ENCODE measurements around the gene KLHL1. TPM values are rescaled to one million over a fixed set of nuclear protein-coding genes. Genes with fewer than 3 reads are reported as not detected.

KLHL1 gene
- polyA plus RNA-seq, 3 donors: not detected

GRCh38 chr13:69751259-69751658, 357.0 kb downstream of the KLHL1 start:
- Histone ChIP-seq H3K9me3 (replicated peaks in 1 of 2; ENCODE audit: control insufficient read depth in 1 of 2, insufficient read depth in 1 of 2, low read length in 2 of 2) (peaks cover 7 to 8% of the 10 kb centered on the region in 2 donors), H3K27ac (ENCODE audit: low read depth in 1 of 2, low read length in 2 of 2) (no peak overlapping the region), H3K9ac (ENCODE audit: insufficient read depth, low read length, poor library complexity, severe bottlenecking) (no peak overlapping the region), H3K36me3 (replicated peaks in 1 of 2; ENCODE audit: control insufficient read depth in 1 of 2, insufficient read depth in 2 of 2, low read length in 2 of 2) (no peaks in the 10 kb centered on the region), H4K20me1 (ENCODE audit: insufficient read depth, low read length) (no peaks in the 10 kb centered on the region), H3K79me2 (ENCODE audit: insufficient read depth, low read length) (no peaks in the 10 kb centered on the region), H3K27me3 (ENCODE audit: control insufficient read depth in 2 of 2, insufficient read depth in 2 of 2, low read length in 2 of 2) (no peaks in the 10 kb centered on the region), H3K4me1 (ENCODE audit: control insufficient read depth in 1 of 2, insufficient read depth in 2 of 2, low read length in 2 of 2) (no peaks in the 10 kb centered on the region), H2AFZ (ENCODE audit: insufficient read depth, low read depth, low read length, poor library complexity, severe bottlenecking) (no peak overlapping the region), H3K4me3 (replicated peaks in 1 of 3; ENCODE audit: low read depth in 2 of 3, low read length in 3 of 3) (no peak overlapping the region), H3K4me2 (replicated peaks; ENCODE audit: extremely low read depth, low read length, poor library complexity, severe bottlenecking) (no peak overlapping the region)
- DNase-seq: no peak
- H3K27ac Mint-ChIP-seq: no peak overlapping the region
- H3K27me3 Mint-ChIP-seq (ENCODE audit: low read depth in 3 of 3): no peaks in the 10 kb centered on the region
- intact Hi-C loops (cut with micrococcal nuclease): no loop called here
- no peaks in the 10 kb centered on the region for H3K4me1 Mint-ChIP-seq
- H3K4me3 Mint-ChIP-seq: no peak overlapping the region
- WGBS (ENCODE audit: insufficient coverage): 82% methylated on average over 2 of the region's 4 CpGs
- H3K36me3 Mint-ChIP-seq: no peaks in the 10 kb centered on the region
- no peak for TF ChIP-seq CTCF (IDR thresholded peaks at IDR 0.05)
- H3K9me3 Mint-ChIP-seq: peaks cover 0 to 7% (median 4%) of the 10 kb centered on the region in 7 donors

- no peak overlapping the region for H3K27ac ChIP-seq (ENCODE audit: low read depth in 1 of 2, low read length in 2 of 2)
- H3K9ac ChIP-seq (ENCODE audit: insufficient read depth, low read length, poor library complexity, severe bottlenecking): no peak overlapping the region
- H3K36me3 ChIP-seq (replicated peaks in 1 of 2; ENCODE audit: control insufficient read depth in 1 of 2, insufficient read depth in 2 of 2, low read length in 2 of 2): no peaks in the 10 kb centered on the region
- peaks cover 14 to 17% of the 10 kb centered on the region in 2 donors for H3K9me3 ChIP-seq (replicated peaks in 1 of 2; ENCODE audit: control insufficient read depth in 1 of 2, insufficient read depth in 1 of 2, low read length in 2 of 2)
- intact Hi-C loops (cut with micrococcal nuclease): no loop called here
- H3K4me2 ChIP-seq (replicated peaks; ENCODE audit: extremely low read depth, low read length, poor library complexity, severe bottlenecking): no peak overlapping the region
- no peaks in the 10 kb centered on the region for H3K27me3 ChIP-seq (ENCODE audit: control insufficient read depth in 2 of 2, insufficient read depth in 2 of 2, low read length in 2 of 2)
- no peak overlapping the region for H3K4me3 ChIP-seq (replicated peaks in 1 of 3; ENCODE audit: low read depth in 2 of 3, low read length in 3 of 3)
- no peaks in the 10 kb centered on the region for H4K20me1 ChIP-seq (ENCODE audit: insufficient read depth, low read length)
- 84% methylated on average over 9 of the region's 11 CpGs for WGBS (ENCODE audit: insufficient coverage)
- TF ChIP-seq CTCF (IDR thresholded peaks at IDR 0.05): no peak
- no peaks in the 10 kb centered on the region for H3K79me2 ChIP-seq (ENCODE audit: insufficient read depth, low read length)
- no peaks in the 10 kb centered on the region for H3K4me1 Mint-ChIP-seq
- H3K27ac Mint-ChIP-seq: no peak overlapping the region
- peaks cover 1 to 22% (median 7%) of the 10 kb centered on the region in 7 donors for H3K9me3 Mint-ChIP-seq
- H3K36me3 Mint-ChIP-seq: no peaks in the 10 kb centered on the region
- H3K4me1 ChIP-seq (ENCODE audit: control insufficient read depth in 1 of 2, insufficient read depth in 2 of 2, low read length in 2 of 2): no peaks in the 10 kb centered on the region
- DNase-seq: no peak
- H3K27me3 Mint-ChIP-seq (ENCODE audit: low read depth in 3 of 3): no peaks in the 10 kb centered on the region
- H2AFZ ChIP-seq (ENCODE audit: insufficient read depth, low read depth, low read length, poor library complexity, severe bottlenecking): no peak overlapping the region
- H3K4me3 Mint-ChIP-seq: no peak overlapping the region
These were observed 370.9 kb downstream of the KLHL1 start for GRCh38 chr13:69737129-69737935.
